ENCODE measurements around the gene SCN11A. TPM values are rescaled to one million over a fixed set of nuclear protein-coding genes. Genes with fewer than 3 reads are reported as not detected.

Gene SCN11A
- total RNA-seq, 1 donor from 2014 or later: 2.3 TPM

Small RNA genes within 50 kb of the gene (small RNA-seq; reads per million reads assigned to genes)
- not detected for gene RNU6-1227P (ENCODE audit: low replicate concordance)

Other genes starting within 250 kb of the SCN11A start
- gene SCN10A, start 235.7 kb downstream of the SCN11A start, total RNA-seq: not detected
- 44.8 TPM for gene WDR48, start 72 bp upstream of the SCN11A start, total RNA-seq
- 36.3 TPM for gene GORASP1, start 55.7 kb upstream of the SCN11A start, total RNA-seq
- gene TTC21A, start 55.7 kb upstream of the SCN11A start, total RNA-seq: 2.8 TPM
- gene CSRNP1, start 101.6 kb upstream of the SCN11A start, total RNA-seq: 21.0 TPM
- 113 TPM for gene XIRP1, start 140.7 kb upstream of the SCN11A start, total RNA-seq
- gene CX3CR1, start 228.1 kb upstream of the SCN11A start, total RNA-seq: 4.8 TPM